HG02852 (cell line): ENCODE results near the gene ILKAP.

Experiments used
- ATAC-seq: cut with Tn5 transposase; IDR thresholded peaks from one replicate; pipeline ENCODE4 v1.9.1; 2021; ENCODE audit warnings: mild to moderate bottlenecking, moderate library complexity; ENCODE audit not compliant: unreplicated experiment

The ILKAP gene

DNA sequence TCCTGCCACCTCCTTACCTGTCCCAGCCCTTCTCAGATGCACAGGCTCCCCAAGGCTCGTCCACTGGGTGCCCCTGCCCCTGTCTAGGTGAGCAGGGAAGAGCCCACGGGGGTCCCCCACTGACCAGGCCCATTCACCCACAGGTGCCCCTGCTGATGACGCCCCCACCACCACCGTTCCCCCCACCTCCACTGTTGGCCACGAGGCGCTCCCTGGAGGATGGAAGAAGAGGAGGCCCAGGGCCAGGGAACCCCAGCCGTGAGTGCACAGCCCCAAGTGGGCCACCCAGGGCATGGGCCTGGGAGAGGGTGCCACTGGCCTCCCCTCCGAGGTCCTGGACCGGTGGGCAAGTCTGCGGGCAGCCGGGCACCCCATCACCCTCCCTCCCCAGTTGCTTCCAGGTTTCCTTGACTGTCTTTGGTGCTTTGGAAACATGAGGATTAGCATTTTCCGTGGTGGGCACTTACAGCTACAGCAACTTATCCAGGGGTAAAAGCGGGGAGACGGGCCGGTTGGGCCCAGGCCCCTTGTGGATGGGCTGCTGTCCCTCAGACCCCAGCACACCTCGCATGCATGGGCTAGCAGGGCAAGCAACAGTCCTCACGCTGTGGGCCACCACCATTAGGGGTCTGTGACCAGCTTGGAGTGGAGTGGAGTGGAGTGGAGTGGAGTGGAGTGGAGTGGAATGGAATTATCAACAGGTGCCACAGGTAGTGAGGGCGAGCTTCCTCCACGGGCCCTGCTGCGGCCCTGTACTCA is 78.2 kb downstream of the ILKAP start:
- no peak for ATAC-seq

- no peak for ATAC-seq
Measured at GRCh38 chr2:238124488-238125126, 78.9 kb downstream of the ILKAP start.

GRCh38 chr2:238123991-238124470 is 79.5 kb downstream of the ILKAP start:
- ATAC-seq, result no peak

GRCh38 chr2:238123218-238123971 is 80.1 kb downstream of the ILKAP start:
- no peak for ATAC-seq

DNA sequence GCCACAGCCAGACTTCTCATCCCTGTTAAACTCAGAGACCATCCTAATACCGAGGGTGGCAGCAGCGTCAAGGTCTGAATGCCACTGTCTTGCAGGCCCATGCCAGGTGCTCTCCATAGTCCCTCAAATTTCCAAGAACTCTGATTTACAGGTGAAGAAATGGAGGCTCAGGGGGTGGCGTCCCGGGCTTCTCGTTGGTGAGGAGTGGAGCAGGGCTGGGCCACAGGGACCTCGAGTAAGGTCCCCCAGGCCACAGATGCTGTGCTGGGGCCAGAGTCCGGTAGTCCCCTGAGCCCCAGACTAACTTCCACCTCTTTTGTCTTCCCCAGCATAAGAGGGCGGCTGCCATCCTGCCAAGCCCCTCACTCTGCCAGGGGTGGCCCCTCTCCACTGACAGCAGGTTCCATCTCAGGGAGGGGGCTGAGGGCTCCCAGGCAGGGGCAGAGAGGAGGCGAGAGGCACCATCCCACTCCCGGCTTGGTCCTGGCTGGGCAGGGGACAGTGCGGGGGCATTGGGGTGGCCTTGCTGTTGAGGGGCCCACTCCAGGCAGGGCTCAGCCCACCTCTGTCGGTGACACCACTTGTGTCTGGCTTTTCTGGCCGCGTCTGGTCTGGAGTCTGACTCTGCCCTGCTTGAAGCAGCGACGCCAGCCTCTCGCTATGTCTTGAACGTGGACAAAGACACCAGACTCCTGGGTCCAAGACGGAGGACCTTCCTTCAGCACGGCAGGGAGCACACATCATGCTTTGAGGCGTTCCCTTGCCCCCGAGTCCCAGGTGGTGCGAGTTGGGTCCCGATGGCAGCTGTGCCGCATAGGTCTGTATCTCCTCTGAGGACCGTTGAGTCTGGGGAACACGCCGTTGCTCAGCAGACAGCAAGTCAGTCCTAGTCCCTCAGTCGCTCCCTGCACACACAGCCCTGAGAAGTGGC is 80.9 kb downstream of the ILKAP start:
- no peak for ATAC-seq

GRCh38 chr2:238121511-238122286 is 81.8 kb downstream of the ILKAP start:
- ATAC-seq, result no peak

- ATAC-seq, result no peak
Measured at GRCh38 chr2:238120463-238121298, 82.8 kb downstream of the ILKAP start.
